C4-2B (cell line): ENCODE results near the gene TMCO6.

Source experiments
- ZFX ChIP-seq: fragments of 450-650 bp; IDR thresholded peaks from 2 replicates; pipeline ENCODE4 v1.6.1; 2017
- TF ChIP-seq, protein P1 (sequence below): fragments of 450-650 bp; conservative IDR thresholded peaks from 2 replicates; pipeline ENCODE4 v1.5.1; 2017; ENCODE audit warnings: mild to moderate bottlenecking

DNA sequence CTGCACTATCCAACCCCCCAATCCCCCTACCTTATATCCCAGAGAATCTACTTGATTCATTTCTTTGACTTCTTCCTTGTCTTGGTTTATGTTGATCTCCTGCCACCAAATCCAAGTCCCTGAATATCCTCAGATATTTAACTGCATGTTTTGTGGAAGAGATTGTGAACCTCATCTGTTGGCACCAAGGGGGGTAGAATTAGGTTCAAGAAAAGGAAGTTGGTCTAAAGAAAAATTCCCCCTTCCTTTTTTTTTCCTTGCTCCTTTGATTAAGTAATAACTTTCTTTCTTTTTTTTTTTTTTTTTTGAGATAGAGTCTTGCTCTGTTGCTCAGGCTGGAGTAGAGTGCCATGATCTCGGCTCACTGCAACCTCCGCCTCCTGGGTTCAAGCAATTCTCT, 5.8 kb upstream of the TMCO6 start:
- TF ChIP-seq, protein P1, sequence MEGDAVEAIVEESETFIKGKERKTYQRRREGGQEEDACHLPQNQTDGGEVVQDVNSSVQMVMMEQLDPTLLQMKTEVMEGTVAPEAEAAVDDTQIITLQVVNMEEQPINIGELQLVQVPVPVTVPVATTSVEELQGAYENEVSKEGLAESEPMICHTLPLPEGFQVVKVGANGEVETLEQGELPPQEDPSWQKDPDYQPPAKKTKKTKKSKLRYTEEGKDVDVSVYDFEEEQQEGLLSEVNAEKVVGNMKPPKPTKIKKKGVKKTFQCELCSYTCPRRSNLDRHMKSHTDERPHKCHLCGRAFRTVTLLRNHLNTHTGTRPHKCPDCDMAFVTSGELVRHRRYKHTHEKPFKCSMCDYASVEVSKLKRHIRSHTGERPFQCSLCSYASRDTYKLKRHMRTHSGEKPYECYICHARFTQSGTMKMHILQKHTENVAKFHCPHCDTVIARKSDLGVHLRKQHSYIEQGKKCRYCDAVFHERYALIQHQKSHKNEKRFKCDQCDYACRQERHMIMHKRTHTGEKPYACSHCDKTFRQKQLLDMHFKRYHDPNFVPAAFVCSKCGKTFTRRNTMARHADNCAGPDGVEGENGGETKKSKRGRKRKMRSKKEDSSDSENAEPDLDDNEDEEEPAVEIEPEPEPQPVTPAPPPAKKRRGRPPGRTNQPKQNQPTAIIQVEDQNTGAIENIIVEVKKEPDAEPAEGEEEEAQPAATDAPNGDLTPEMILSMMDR: no peak
- TF ChIP-seq ZFX: no peak
